Measurements from ENCODE around the gene STBD1. TPM values are rescaled to one million over a fixed set of nuclear protein-coding genes. Genes with fewer than 3 reads are reported as not detected.
A peak's percentile ranks its signal among the peaks of the same experiment; 100 is the strongest.

Gene STBD1
- total and polyA plus RNA-seq, 2 experiments from 2014 or later = 29.7 to 34.2 TPM

DNA sequence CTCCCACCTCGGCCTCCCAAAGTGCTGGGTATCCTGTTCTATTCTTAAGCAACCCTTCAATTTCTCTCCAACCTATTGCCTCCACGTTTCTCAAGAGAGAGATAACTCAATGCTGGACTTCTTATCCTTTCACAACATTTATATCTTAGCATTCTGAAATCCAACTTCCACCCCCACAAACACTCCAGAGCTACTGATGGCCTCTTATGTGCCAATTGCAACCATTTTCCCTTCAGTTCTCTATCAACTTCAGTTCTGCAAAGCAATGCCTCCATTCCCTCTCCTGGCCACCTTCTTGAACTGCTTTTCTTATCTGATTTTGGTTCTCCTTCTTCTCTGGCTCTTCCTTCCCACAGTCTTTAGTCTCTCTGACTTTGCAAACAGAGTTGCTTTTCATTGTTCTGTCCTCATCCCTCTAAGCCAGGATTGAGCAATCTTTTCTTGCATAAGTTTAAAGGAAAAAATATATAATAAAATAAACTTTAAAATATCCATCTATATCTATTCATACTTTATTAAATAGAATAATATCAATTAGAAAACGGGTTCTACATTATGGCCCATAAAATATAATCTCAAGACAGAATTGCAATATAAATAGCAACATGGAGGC, 3.6 kb upstream of the STBD1 start:
- H3K4me3 ChIP-seq = no peak overlapping the region
- H2AFZ ChIP-seq = no peak overlapping the region
- peak overlapping the region; percentile 83 for H3K27ac ChIP-seq
- WGBS (ENCODE audit: low lambda C conversion rate, missing lambda C conversion rate) = 96% methylated on average over 3 of the region's 3 CpGs
- H3K27me3 ChIP-seq = no peaks in the 10 kb centered on the region
- TF ChIP-seq EZH2phosphoT487 (IDR thresholded peaks at IDR 0.05; ENCODE audit: low read depth, severe bottlenecking, unreplicated experiment) = no peak
- TF ChIP-seq EZH2 (IDR thresholded peaks at IDR 0.05; ENCODE audit: borderline replicate concordance) = no peak
- TF ChIP-seq, protein P1, sequence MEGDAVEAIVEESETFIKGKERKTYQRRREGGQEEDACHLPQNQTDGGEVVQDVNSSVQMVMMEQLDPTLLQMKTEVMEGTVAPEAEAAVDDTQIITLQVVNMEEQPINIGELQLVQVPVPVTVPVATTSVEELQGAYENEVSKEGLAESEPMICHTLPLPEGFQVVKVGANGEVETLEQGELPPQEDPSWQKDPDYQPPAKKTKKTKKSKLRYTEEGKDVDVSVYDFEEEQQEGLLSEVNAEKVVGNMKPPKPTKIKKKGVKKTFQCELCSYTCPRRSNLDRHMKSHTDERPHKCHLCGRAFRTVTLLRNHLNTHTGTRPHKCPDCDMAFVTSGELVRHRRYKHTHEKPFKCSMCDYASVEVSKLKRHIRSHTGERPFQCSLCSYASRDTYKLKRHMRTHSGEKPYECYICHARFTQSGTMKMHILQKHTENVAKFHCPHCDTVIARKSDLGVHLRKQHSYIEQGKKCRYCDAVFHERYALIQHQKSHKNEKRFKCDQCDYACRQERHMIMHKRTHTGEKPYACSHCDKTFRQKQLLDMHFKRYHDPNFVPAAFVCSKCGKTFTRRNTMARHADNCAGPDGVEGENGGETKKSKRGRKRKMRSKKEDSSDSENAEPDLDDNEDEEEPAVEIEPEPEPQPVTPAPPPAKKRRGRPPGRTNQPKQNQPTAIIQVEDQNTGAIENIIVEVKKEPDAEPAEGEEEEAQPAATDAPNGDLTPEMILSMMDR (IDR thresholded peaks at IDR 0.05; ENCODE audit: poor library complexity) = no peak
- no peak overlapping the region for H3K4me2 ChIP-seq
- H3K79me2 ChIP-seq = peaks cover 39% of the 10 kb centered on the region
- H3K4me1 ChIP-seq (ENCODE audit: insufficient read depth) = peaks cover 27% of the 10 kb centered on the region
- H3K36me3 ChIP-seq (replicated peaks; ENCODE audit: insufficient read depth, low read depth) = no peaks in the 10 kb centered on the region
- H4K20me1 ChIP-seq (ENCODE audit: insufficient read depth, poor library complexity, severe bottlenecking) = no peaks in the 10 kb centered on the region
- DNase-seq (ENCODE audit: low spot score) = no peak
- H3K9me3 ChIP-seq (ENCODE audit: low read depth) = peaks cover 6% of the 10 kb centered on the region
- H3K9me2 ChIP-seq (replicated peaks; ENCODE audit: insufficient read depth) = no peaks in the 10 kb centered on the region

DNA sequence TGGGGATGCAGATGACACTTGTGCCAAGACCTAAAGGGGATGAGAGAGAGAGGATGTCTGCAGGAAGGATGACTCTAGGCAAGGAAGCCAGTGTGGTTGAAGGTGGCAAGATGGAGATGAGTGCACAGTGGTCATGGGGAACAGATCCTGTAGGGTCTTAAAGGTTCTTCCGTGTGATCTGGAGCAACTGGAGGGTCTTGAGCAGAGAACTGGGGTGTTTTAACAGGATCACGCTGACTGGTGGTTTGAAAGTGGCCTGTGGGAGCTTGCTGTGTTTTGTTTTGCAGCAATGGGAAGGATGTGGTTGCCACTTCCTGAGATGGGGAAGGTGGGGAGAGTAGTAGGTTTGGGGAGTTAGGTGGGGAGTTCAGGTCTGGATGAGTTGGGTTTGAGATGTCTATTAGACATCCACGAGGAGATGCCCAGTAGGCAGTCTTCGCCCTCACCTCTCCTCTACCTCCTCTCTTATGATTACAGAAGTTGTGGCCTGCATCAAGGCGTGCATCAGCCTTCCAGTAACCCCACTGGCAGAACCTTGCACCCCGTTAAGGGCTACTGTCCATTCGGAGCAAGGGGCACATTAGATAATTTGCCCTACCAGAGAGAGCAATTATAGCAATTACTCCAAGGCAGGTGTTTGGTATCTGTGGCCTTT, 1.4 kb upstream of the STBD1 start:
- H3K4me2 ChIP-seq = peak overlapping the region; percentile 83
- H2AFZ ChIP-seq = peak overlapping the region; percentile 85
- H3K9me3 ChIP-seq (ENCODE audit: low read depth) = no peaks in the 10 kb centered on the region
- TF ChIP-seq, protein P1 (IDR thresholded peaks at IDR 0.05; ENCODE audit: poor library complexity) = no peak
- TF ChIP-seq EZH2 (IDR thresholded peaks at IDR 0.05; ENCODE audit: borderline replicate concordance) = no peak
- no peak for TF ChIP-seq EZH2phosphoT487 (IDR thresholded peaks at IDR 0.05; ENCODE audit: low read depth, severe bottlenecking, unreplicated experiment)
- no peaks in the 10 kb centered on the region for H3K36me3 ChIP-seq (replicated peaks; ENCODE audit: insufficient read depth, low read depth)
- H4K20me1 ChIP-seq (ENCODE audit: insufficient read depth, poor library complexity, severe bottlenecking) = no peaks in the 10 kb centered on the region
- peaks cover 59% of the 10 kb centered on the region for H3K79me2 ChIP-seq
- H3K4me1 ChIP-seq (ENCODE audit: insufficient read depth) = peaks cover 28% of the 10 kb centered on the region
- DNase-seq (ENCODE audit: low spot score) = no peak
- H3K27ac ChIP-seq = peak overlapping the region; percentile 99
- H3K9me2 ChIP-seq (replicated peaks; ENCODE audit: insufficient read depth) = no peaks in the 10 kb centered on the region
- WGBS (ENCODE audit: low lambda C conversion rate, missing lambda C conversion rate) = 90% methylated on average over 7 of the region's 7 CpGs
- H3K4me3 ChIP-seq = peak overlapping the region; percentile 77
- no peaks in the 10 kb centered on the region for H3K27me3 ChIP-seq

GRCh38 chr4:76306882-76307659, 538 bp downstream of the STBD1 start:
- H3K27me3 ChIP-seq = no peaks in the 10 kb centered on the region
- peaks cover 62% of the 10 kb centered on the region for H3K79me2 ChIP-seq
- DNase-seq (ENCODE audit: low spot score) = peak; percentile 86
- peak overlapping the region; percentile 77 for H3K4me3 ChIP-seq
- peak overlapping the region; percentile 85 for H2AFZ ChIP-seq
- 6% methylated on average over 37 of the region's 37 CpGs for WGBS (ENCODE audit: low lambda C conversion rate, missing lambda C conversion rate)
- peak overlapping the region; percentile 99 for H3K27ac ChIP-seq
- no peaks in the 10 kb centered on the region for H3K9me3 ChIP-seq (ENCODE audit: low read depth)
- H3K36me3 ChIP-seq (replicated peaks; ENCODE audit: insufficient read depth, low read depth) = no peaks in the 10 kb centered on the region
- H3K4me2 ChIP-seq = peak overlapping the region; percentile 83
- no peaks in the 10 kb centered on the region for H3K9me2 ChIP-seq (replicated peaks; ENCODE audit: insufficient read depth)
- H4K20me1 ChIP-seq (ENCODE audit: insufficient read depth, poor library complexity, severe bottlenecking) = no peaks in the 10 kb centered on the region
- H3K4me1 ChIP-seq (ENCODE audit: insufficient read depth) = peaks cover 15% of the 10 kb centered on the region
- TF ChIP-seq EZH2phosphoT487 (IDR thresholded peaks at IDR 0.05; ENCODE audit: low read depth, severe bottlenecking, unreplicated experiment) = no peak
- TF ChIP-seq, protein P1 (IDR thresholded peaks at IDR 0.05; ENCODE audit: poor library complexity) = peak; percentile 49
